ENCODE data around the gene GOLGA8B.
"Not testable (repeated sequence)": the region's sequence is repeated elsewhere in the genome, so short reads cannot be mapped to it uniquely, and the experiment has no call there.

DNA sequence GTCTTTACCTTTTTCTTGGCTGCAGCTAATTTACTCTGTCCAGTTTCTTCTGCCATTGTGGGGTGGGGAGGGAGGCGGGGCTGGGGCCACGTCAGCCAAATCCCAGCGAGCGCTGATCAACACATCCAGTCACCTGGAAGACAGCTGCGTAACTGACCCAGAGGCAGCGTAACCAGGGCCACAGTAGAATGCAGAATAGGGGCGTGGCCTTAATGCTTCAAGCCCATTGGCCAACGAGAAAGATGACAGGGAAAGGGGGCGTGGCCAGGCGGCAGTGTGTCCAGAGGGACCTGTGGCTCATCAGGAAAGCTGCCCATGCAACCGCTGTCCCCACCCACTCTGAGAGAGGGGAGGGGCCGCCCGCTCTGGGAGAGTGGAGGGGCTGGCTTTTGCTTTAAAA, 47.6 kb downstream of the GOLGA8B start:
- TF ChIP-seq POLR2A, CTCF (IDR thresholded peaks at IDR 0.05): not testable (repeated sequence)
